PC-9 (cell line): Measurements from ENCODE around the gene FAM114A1. TPM values are rescaled to one million over a fixed set of nuclear protein-coding genes. Genes with fewer than 3 reads are reported as not detected.
A peak's percentile ranks its signal among the peaks of the same experiment; 100 is the strongest.

Experiments used
- BruUV-seq: library from RNA; stranded (reverse); fragments of 400-500 nt; replicated peaks from 2 replicates; lab custom pipeline; 2021; lab: Mats Ljungman, UMichigan
- CTCF ChIA-PET: fragments of 300-600 bp; sonication (Branson Sonifier 250); formaldehyde crosslinking; loops from one replicate; lab custom pipeline; 2022; ENCODE audit warnings: antibody characterized with exemption; lab: Charles Lee
- POLR2A ChIA-PET: fragments of 300-600 bp; sonication (Branson Sonifier 250); formaldehyde crosslinking; loops from one replicate; lab custom pipeline; 2022; ENCODE audit warnings: antibody characterized with exemption; ENCODE audit not compliant: unreplicated experiment; lab: Charles Lee
- DNase-seq, 2 experiments: peaks; one replicate each; pipeline versions ENCODE4 v3.0.0 to v3.0.0-alpha.2; 2015 to 2022; ENCODE audit warnings: mixed read lengths in 1 of 2
- H2AFZ ChIP-seq: fragments of 200-600 bp; sonication (generic); 2 replicates; pipeline ENCODE4 v1.8.1; 2017; ENCODE audit warnings: antibody characterized with exemption
- H3F3A ChIP-seq: fragments of 200-600 bp; sonication (generic); 2 replicates; pipeline ENCODE4 v1.8.1; 2017; ENCODE audit warnings: antibody characterized with exemption, mild to moderate bottlenecking, low read depth; ENCODE audit not compliant: insufficient read depth
- H3K27ac ChIP-seq: fragments of 200-600 bp; sonication (generic); 2 replicates; pipeline ENCODE4 v1.6.1; 2016; ENCODE audit warnings: mixed run types
- H3K27me3 ChIP-seq: fragments of 200-600 bp; sonication (generic); 2 replicates; pipeline ENCODE4 v1.6.1; 2016; ENCODE audit warnings: low read depth, mixed run types; ENCODE audit not compliant: insufficient read depth
- H3K36me3 ChIP-seq: fragments of 200-600 bp; sonication (generic); 2 replicates; pipeline ENCODE4 v1.6.1; 2016; ENCODE audit warnings: low read depth, mixed run types
- H3K4me1 ChIP-seq: fragments of 200-600 bp; sonication (generic); replicated peaks from 2 replicates; pipeline ENCODE4 v1.6.1; 2016; ENCODE audit warnings: mixed run types; ENCODE audit not compliant: insufficient read depth
- H3K4me2 ChIP-seq: fragments of 200-600 bp; sonication (generic); 2 replicates; pipeline ENCODE4 v1.6.1; 2017; ENCODE audit warnings: mixed run types
- H3K4me3 ChIP-seq: fragments of 200-600 bp; sonication (generic); 2 replicates; pipeline ENCODE4 v1.6.1; 2016; ENCODE audit warnings: mixed run types
- H3K79me2 ChIP-seq: fragments of 200-600 bp; sonication (generic); 2 replicates; pipeline ENCODE4 v1.6.1; 2017; ENCODE audit warnings: low read depth, mixed run types
- H3K9me2 ChIP-seq: fragments of 200-600 bp; sonication (generic); 2 replicates; pipeline ENCODE4 v1.8.1; 2017; ENCODE audit warnings: mild to moderate bottlenecking; ENCODE audit not compliant: insufficient read depth
- H3K9me3 ChIP-seq: fragments of 200-600 bp; sonication (generic); 2 replicates; pipeline ENCODE4 v1.8.1; 2016; ENCODE audit warnings: low read depth; ENCODE audit not compliant: insufficient read depth
- H4K20me1 ChIP-seq: fragments of 200-600 bp; sonication (generic); 2 replicates; pipeline ENCODE4 v1.8.1; 2017; ENCODE audit not compliant: insufficient read depth
- CTCF ChIP-seq: fragments of 200-600 bp; sonication (generic); conservative IDR thresholded peaks from 2 replicates; pipeline ENCODE4 v1.6.1; 2017; ENCODE audit warnings: mixed run types, antibody characterized with exemption, mild to moderate bottlenecking, moderate library complexity
- EZH2 ChIP-seq: fragments of 200-600 bp; sonication (generic); IDR thresholded peaks from 2 replicates; pipeline ENCODE4 v1.8.0; 2017; ENCODE audit warnings: antibody characterized with exemption, low read depth
- intact Hi-C: fragments of 100-400 bp; cut with micrococcal nuclease; formaldehyde crosslinking; loops from one replicate; pipeline ENCODE4 v1.10.0; 2022; ENCODE audit not compliant: unreplicated experiment
- total RNA-seq: library from RNA; stranded (reverse); gene quantifications from 2 replicates; pipeline ENCODE4 v1.2.3, GENCODE V29; 2021

The FAM114A1 gene
- total RNA-seq, 1 experiment from 2014 or later, result 73.7 TPM

DNA sequence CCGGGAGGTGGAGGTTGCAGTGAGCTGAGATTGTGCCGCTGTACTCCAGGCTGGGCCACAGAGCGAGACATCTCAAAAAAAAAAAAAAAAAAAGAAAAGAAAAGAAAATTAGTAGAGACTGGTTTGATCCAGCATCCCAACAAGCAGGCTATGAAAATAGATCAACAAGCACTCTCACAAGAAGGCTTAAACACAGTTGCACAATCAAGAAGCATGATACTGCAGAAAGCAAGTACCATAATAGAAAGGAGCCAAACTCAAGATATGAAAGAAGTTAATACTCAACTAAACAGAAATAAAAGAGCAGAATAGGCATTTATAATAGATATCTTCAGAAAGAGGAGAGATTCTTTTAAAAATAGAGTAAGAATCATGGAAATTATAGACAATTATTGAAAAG is 21.6 kb upstream of the FAM114A1 start:
- H3K4me1 ChIP-seq, result no peaks in the 10 kb centered on the region
- H3K4me3 ChIP-seq, result no peak overlapping the region
- H3K4me2 ChIP-seq, result no peak overlapping the region
- ChIA-PET CTCF (interaction anchor here (0.6 kb wide), 1 partner anchor 50 kb away, joined by 3 read pairs; no protein-coding TSS in a partner anchor), POLR2A (no interaction called here)
- H3K27me3 ChIP-seq, result no peaks in the 10 kb centered on the region
- intact Hi-C loops, result no loop called here
- no TSS peak for BruUV-seq
- H3K36me3 ChIP-seq, result no peaks in the 10 kb centered on the region
- DNase-seq, result no peak
- H4K20me1 ChIP-seq, result no peaks in the 10 kb centered on the region
- no peak overlapping the region for H3K27ac ChIP-seq
- H3K9me2 ChIP-seq, result no peaks in the 10 kb centered on the region
- H3F3A ChIP-seq, result no peaks in the 10 kb centered on the region
- H2AFZ ChIP-seq, result no peak overlapping the region
- TF ChIP-seq CTCF, result no peak
- no peak for TF ChIP-seq EZH2
- no peaks in the 10 kb centered on the region; the same call in 1 of the 2 replicates for H3K9me3 ChIP-seq
- H3K79me2 ChIP-seq, result no peaks in the 10 kb centered on the region

- BruUV-seq, result no TSS peak
- H3K9me3 ChIP-seq, result no peaks in the 10 kb centered on the region; the same call in 1 of the 2 replicates
- H3K79me2 ChIP-seq, result no peaks in the 10 kb centered on the region
- H3F3A ChIP-seq, result peaks cover 17% of the 10 kb centered on the region
- no peaks in the 10 kb centered on the region for H4K20me1 ChIP-seq
- no peak overlapping the region for H3K4me3 ChIP-seq
- no peak overlapping the region for H2AFZ ChIP-seq
- TF ChIP-seq EZH2 (no peak), CTCF (no peak)
- ChIA-PET CTCF (interaction anchor here (0.5 to 1.9 kb wide), 7 partner anchors 13 to 684 kb away, joined by 3 to 23 read pairs (median 3); partner anchors contain the start of gene TLR10), POLR2A (interaction anchor here (0.6 kb wide), 1 partner anchor 95 kb away, joined by 10 read pairs; no protein-coding TSS in a partner anchor)
- no peak for DNase-seq
- H3K4me1 ChIP-seq, result peaks cover 26% of the 10 kb centered on the region
- H3K4me2 ChIP-seq, result no peak overlapping the region
- no peaks in the 10 kb centered on the region for H3K9me2 ChIP-seq
- intact Hi-C loops, result loop anchor here (5.0 to 10.0 kb wide), 4 partner anchors 53 to 791 kb away; partner anchors contain the start of gene TLR1
- H3K27ac ChIP-seq, result no peak overlapping the region
- no peaks in the 10 kb centered on the region for H3K36me3 ChIP-seq
- H3K27me3 ChIP-seq, result no peaks in the 10 kb centered on the region
These were observed 12.1 kb upstream of the FAM114A1 start for GRCh38 chr4:38855466-38855865.

- TSS peak; percentile 41 for BruUV-seq
- Histone ChIP-seq H3K4me2 (peak overlapping the region; percentile 68; the same call in 1 of the 2 replicates), H3K4me1 (peaks cover 26% of the 10 kb centered on the region), H3K79me2 (no peaks in the 10 kb centered on the region), H3K27me3 (no peaks in the 10 kb centered on the region), H3K4me3 (no peak overlapping the region; the same call in 1 of the 2 replicates), H2AFZ (no peak overlapping the region), H3K36me3 (no peaks in the 10 kb centered on the region), H4K20me1 (no peaks in the 10 kb centered on the region), H3K9me2 (no peaks in the 10 kb centered on the region), H3F3A (peaks cover 17% of the 10 kb centered on the region), H3K27ac (peak overlapping the region; percentile 93; the same call in 1 of the 2 replicates), H3K9me3 (no peaks in the 10 kb centered on the region; the same call in 1 of the 2 replicates)
- no peak for DNase-seq
- ChIA-PET CTCF (interaction anchor here (0.5 to 1.9 kb wide), 5 partner anchors 12 to 210 kb away, joined by 3 to 23 read pairs (median 3); partner anchors contain the start of gene TLR10), POLR2A (no interaction called here)
- intact Hi-C loops, result loop anchor here (1.0 to 10.0 kb wide), 6 partner anchors 54 to 791 kb away; partner anchors contain the start of genes TLR1 and TLR10
- TF ChIP-seq EZH2 (no peak), CTCF (no peak)
These were observed 11.6 kb upstream of the FAM114A1 start for GRCh38 chr4:38856046-38856445.
